GM21360 (cell line): ENCODE data around the gene FAM120AOS.
"Not testable (repeated sequence)": the region's sequence is repeated elsewhere in the genome, so short reads cannot be mapped to it uniquely, and the experiment has no call there.

Experiments used
- ATAC-seq: cut with Tn5 transposase; IDR thresholded peaks from one replicate; pipeline ENCODE4 v1.9.1; 2021; ENCODE audit warnings: mild to moderate bottlenecking, moderate library complexity; ENCODE audit not compliant: unreplicated experiment

The FAM120AOS gene

GRCh38 chr9:93440896-93441580, 12.3 kb downstream of the FAM120AOS start:
- ATAC-seq: no peak

GRCh38 chr9:93439301-93439700, 14.1 kb downstream of the FAM120AOS start:
- ATAC-seq: not testable (repeated sequence)

GRCh38 chr9:93437996-93438395, 15.4 kb downstream of the FAM120AOS start:
- ATAC-seq: no peak

DNA sequence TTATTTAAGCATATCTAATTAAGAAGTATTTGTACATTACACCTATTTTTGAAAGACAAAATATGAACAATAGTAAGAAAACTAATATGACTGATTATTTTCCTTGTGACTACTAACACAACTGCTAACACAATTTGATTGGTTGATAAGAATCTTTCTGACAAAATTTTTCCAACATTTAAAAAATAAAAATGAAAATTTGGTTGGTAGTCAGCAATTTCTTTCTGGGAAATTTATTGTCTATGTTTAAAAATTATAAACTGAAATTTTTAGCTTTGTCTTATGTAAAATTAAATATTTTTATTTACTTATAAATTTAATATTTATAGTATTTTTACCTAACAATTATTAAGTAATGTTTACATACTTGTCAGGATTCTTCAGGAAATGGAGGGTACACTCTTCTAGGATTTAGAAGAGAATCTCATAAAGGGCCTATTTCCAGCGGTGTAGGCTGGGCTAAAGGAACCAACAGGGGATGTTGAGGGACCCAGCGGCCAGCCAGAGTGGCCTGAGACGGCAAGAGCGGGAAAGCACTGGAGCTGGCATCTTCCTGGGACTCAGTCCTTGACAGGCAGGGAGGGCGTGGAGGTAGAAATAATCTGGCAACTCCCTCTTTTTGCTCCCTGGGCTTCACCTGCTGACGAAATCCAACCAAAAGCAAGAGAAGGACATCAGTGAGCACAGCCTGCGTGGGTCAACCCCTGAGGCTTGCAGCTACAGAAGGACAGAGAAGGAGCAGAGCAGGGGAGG, 16.6 kb downstream of the FAM120AOS start:
- no peak for ATAC-seq

DNA sequence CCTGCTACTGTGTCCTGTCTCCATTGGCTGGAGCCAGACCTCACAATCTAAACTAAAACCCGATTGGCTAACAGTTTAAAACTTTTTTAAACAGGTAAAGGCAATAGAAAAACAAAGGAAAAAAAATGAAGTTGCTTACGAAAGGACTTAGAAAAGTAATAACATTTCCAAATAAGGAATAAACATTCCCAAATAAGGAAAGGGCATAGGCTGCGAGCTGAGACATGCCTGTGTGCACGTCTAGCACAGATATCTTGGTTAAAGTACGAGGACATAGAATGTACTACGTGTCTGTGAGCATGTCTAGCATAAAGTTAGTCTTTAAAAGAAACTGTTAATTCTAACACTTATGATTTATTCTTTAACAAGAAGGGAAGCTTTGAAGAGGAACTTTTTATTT, 17.2 kb downstream of the FAM120AOS start:
- ATAC-seq: no peak

- ATAC-seq: no peak
Observed at GRCh38 chr9:93435386-93435785, 18.0 kb downstream of the FAM120AOS start.

GRCh38 chr9:93434056-93434455, 19.3 kb downstream of the FAM120AOS start:
- ATAC-seq: no peak

GRCh38 chr9:93432964-93433363, 20.4 kb downstream of the FAM120AOS start:
- ATAC-seq: no peak

- no peak for ATAC-seq
Observed at GRCh38 chr9:93431539-93432105, 21.8 kb downstream of the FAM120AOS start.

DNA sequence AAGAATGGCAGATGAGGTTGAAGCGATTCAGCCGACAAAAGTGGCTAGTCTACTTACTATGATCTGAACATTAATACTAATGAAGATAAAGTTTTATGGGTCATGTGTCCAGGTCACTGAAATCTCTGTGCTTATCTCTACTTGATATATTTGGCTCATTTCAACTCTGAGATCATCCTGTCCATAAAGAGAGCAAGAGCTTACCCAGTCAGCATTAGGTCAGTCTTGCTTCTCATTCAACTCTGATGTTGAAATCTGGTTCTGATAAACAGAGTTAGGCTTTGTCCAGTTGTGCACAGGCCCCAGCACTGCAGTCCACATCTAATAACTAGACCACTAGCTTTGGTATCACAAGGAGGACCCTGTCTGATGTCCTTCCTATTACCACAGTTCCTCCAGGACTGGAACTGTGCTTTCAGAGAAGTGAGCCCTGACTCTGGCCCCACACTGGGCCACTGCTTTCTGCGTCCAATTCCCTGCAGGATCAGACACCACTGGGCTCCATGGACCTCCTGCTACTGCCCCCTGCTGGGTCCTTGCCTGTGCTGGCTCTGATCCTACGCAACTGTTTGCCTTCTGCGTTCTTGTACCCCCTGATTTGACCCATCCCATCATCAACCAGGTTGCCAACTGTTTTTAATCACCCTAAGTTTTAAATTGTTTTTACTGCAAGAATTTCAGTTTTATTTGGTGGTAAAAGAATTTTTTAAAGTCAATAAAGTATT, 25.6 kb downstream of the FAM120AOS start:
- ATAC-seq: no peak

DNA sequence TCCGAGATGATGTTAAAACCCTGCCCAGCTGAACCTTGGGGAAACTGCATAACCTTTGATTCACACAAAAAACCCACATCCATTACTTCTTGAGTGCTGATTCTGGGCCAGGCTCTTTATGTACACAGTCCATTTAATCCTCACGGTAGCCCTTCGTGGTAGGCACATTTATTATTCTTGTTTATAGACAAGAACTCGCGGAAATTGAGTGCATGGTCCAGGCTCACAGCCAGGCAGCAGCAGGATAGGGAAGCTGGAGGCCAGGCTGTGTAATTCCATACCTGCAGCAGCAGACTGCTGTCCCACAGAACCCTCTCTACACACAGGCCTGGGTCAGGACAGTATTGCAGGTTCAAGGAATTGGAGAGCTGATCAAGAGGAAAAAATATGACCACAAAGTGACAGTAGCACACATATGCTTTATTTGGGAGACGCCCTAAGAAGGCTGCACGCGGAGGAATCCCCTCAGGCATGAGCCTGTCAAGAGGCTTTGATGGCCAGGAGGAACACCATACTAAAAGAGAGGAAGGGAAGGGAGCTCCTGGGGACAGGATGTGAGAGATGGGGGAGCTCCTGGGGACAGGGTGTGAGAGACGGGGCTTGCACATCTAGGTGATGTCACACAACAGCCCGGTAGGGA, 30.3 kb downstream of the FAM120AOS start:
- no peak for ATAC-seq

DNA sequence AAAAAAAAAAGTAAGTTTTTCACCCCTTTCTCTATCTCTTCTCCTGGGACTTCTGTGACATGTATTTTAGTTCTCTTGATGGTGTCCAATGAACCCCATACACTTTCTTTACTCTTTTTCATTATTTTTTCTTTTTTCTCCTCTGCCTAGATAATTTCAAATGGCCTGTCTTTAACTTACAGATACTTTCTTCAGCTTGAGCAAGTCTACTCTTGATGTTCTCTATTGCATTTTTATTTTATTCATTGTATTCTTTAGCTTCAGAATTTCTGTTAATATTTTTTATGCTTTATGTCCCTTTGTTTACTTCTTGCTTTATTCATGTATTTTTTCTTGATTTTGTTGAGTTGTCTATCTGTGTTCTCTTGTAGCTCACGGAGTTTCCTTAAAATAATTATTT, 34.4 kb downstream of the FAM120AOS start:
- no peak for ATAC-seq

DNA sequence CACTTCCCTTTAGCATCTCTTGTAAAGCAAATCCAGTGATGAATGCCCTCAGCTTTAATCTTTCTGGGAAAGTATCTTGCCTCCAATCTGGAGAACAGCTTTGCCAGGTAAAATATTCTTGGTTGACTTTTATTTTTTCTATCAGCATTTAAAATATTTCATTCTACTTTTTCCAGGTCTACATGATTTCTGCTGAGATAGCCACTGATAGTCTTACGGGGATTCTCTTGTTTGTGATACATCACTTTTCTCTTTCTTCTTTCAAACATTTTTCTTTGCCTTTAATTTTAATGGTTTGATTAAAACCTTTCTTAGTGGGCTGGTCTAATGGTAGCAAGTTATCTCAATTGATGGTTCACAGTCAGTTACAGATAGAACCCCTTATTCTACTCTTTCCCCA, 35.8 kb downstream of the FAM120AOS start:
- no peak for ATAC-seq

DNA sequence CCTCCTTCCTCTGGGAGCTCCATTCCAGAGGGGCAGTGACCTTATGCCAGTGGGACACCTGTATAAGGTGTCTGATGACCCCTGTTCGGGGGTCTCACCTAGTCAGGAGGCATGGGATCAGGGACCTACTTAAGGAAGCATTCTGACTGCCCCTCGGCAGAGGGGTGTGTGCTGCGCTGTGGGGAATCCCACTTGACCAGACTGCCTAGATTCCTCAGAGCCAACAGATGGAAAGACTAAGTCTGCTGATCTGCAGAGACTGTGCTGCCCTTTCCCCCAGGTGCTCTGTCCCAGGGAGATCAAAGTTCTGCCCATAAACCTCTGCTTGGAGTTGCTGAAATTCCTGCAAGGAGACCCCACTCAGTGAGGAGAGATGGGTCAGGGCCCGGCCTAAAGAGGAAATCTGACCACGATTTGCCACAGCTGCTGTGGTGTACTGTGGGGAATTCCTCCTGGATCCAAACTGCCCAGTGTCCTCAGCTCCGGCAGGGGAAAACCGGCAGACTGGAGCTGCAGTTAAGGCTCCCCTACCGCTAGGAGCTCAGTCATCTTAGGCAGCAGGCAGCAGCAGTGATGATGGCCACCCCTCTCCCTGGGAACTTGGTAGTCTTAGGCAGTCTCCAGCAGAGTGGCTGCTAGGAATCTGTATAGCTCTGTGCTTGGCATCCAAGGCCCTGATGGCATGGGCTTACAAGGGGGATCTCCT, 36.7 kb downstream of the FAM120AOS start:
- ATAC-seq: no peak

DNA sequence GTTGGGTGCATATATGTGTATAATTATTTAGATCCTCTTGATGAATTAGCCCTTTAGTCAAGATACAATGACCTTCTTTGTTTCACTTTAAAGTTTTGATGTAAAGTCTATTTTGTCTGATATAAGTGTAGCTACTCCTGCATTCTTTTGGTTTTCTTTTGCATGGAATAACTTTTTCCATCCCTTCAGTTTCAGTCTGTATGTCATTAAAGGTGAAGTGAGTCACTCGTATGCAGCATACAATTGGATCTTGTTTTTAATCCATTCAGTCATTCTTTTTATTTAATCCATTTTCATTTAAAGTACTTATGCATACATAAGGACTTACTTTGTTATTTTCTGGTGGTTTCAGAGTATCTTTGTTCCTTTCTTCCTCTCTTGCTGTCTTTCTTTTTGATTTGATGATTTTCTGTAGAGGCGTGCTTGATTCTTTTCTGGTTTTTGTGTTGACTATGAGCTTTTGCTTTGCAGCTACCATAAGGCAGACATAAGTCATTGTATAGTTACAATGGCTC, 38.1 kb downstream of the FAM120AOS start:
- no peak for ATAC-seq

GRCh38 chr9:93413530-93413929, 39.9 kb downstream of the FAM120AOS start:
- no peak for ATAC-seq

GRCh38 chr9:93406371-93406770, 47.0 kb downstream of the FAM120AOS start:
- no peak for ATAC-seq

- ATAC-seq: no peak
Observed at GRCh38 chr9:93398471-93398870, 54.9 kb downstream of the FAM120AOS start.

GRCh38 chr9:93397661-93398373, 55.6 kb downstream of the FAM120AOS start:
- no peak for ATAC-seq
